Mucosa of descending colon (tissue), 3 donors: ENCODE measurements around the gene GALNT10. TPM values are rescaled to one million over a fixed set of nuclear protein-coding genes. Genes with fewer than 3 reads are reported as not detected.

Experiments used
- ATAC-seq: fragments of 200-7000 bp; cut with Tn5 transposase; one replicate; pipeline ENCODE4 v1.9.1; 2020; ENCODE audit warnings: mild to moderate bottlenecking, moderate library complexity
- DNase-seq, 3 donors: peaks; one replicate each; pipeline ENCODE4 v3.0.0-alpha.2; 2020
- H3K36me3 ChIP-seq: fragments of 200-600 bp; one replicate; pipeline ENCODE4 v1.8.0; 2021; ENCODE audit warnings: low read depth, mild to moderate bottlenecking
- H3K4me1 ChIP-seq: fragments of 200-600 bp; one replicate; pipeline ENCODE4 v1.8.0; 2021; ENCODE audit warnings: low read depth, mild to moderate bottlenecking
- H3K4me3 ChIP-seq: fragments of 200-600 bp; one replicate; pipeline ENCODE4 v1.8.0; 2021; ENCODE audit warnings: mild to moderate bottlenecking
- H3K9me3 ChIP-seq: fragments of 200-600 bp; one replicate; pipeline ENCODE4 v1.8.0; 2021; ENCODE audit warnings: mild to moderate bottlenecking
- CTCF ChIP-seq: fragments of 200-600 bp; IDR thresholded peaks from one replicate; pipeline ENCODE4 v1.8.0; 2022; ENCODE audit warnings: antibody characterized with exemption, mild to moderate bottlenecking
- intact Hi-C, 2 donors: fragments of 100-400 bp; cut with DNase I in 1 of 2; cut with micrococcal nuclease in 1 of 2; formaldehyde crosslinking; loops; one replicate each; pipeline versions ENCODE4 v1.11.0 to v1.11.1; 2022; cut with DNase I, micrococcal nuclease
- total RNA-seq, 3 donors: library from RNA; stranded (reverse); fragmentation: NEBNext Ultra II Directional in 2 of 3; extraction: Animal tissue kit (Norgen Biotek cat#: 25700) in 2 of 3; gene quantifications; one replicate each; pipeline versions ENCODE4 v1.2.1 to v1.2.4, GENCODE V29; 2021 to 2023
- donor health status: DM: no; HTN: no; CAD: no; lungs with moderate emphysema.
- donor health status: DM: no; HTN: no; CAD: no.
- donor health status: DM: no; HTN: yes; CAD: no.

The GALNT10 gene
- total RNA-seq, 3 donors from 2014 or later: 38.5 to 51.5 (median 41.4) TPM

- no peaks in the 10 kb centered on the region for H3K9me3 ChIP-seq
- intact Hi-C loops: no loop called here
- no peak for TF ChIP-seq CTCF
- no peaks in the 10 kb centered on the region for H3K4me1 ChIP-seq
- H3K4me3 ChIP-seq: no peak overlapping the region
- ATAC-seq (no peak), DNase-seq (no peak)
- H3K36me3 ChIP-seq: no peaks in the 10 kb centered on the region
Observed at GRCh38 chr5:154309805-154310204, 119.3 kb downstream of the GALNT10 start.

GRCh38 chr5:154311362-154311761 lies 120.8 kb downstream of the GALNT10 start:
- H3K36me3 ChIP-seq: no peaks in the 10 kb centered on the region
- H3K9me3 ChIP-seq: no peaks in the 10 kb centered on the region
- no peaks in the 10 kb centered on the region for H3K4me1 ChIP-seq
- H3K4me3 ChIP-seq: no peak overlapping the region
- ATAC-seq (no peak), DNase-seq (no peak)
- no peak for TF ChIP-seq CTCF
- intact Hi-C loops: no loop called here

- intact Hi-C loops: no loop called here
Observed at GRCh38 chr5:154312000-154312399, 121.5 kb downstream of the GALNT10 start.

GRCh38 chr5:154312576-154312975 lies 122.0 kb downstream of the GALNT10 start:
- no peaks in the 10 kb centered on the region for H3K36me3 ChIP-seq
- no peak overlapping the region for H3K4me3 ChIP-seq
- ATAC-seq (peak; percentile 74), DNase-seq (peak in 1 of 3 donors; percentile 21)
- intact Hi-C loops: no loop called here
- H3K9me3 ChIP-seq: no peaks in the 10 kb centered on the region
- H3K4me1 ChIP-seq: no peaks in the 10 kb centered on the region
- TF ChIP-seq CTCF: no peak

More at GRCh38 chr5:154312000-154312399, 121.5 kb downstream of the GALNT10 start:
- ATAC-seq: no peak
- no peaks in the 10 kb centered on the region for H3K4me1 ChIP-seq
- H3K36me3 ChIP-seq: no peaks in the 10 kb centered on the region
- DNase-seq: no peak
- no peak for TF ChIP-seq CTCF
- no peaks in the 10 kb centered on the region for H3K9me3 ChIP-seq
- no peak overlapping the region for H3K4me3 ChIP-seq

GRCh38 chr5:154313360-154314017 lies 123.0 kb downstream of the GALNT10 start:
- no peaks in the 10 kb centered on the region for H3K9me3 ChIP-seq
- no peak overlapping the region for H3K4me3 ChIP-seq
- H3K4me1 ChIP-seq: no peaks in the 10 kb centered on the region
- intact Hi-C loops: no loop called here
- DNase-seq (no peak), ATAC-seq (no peak)
- no peaks in the 10 kb centered on the region for H3K36me3 ChIP-seq
- no peak for TF ChIP-seq CTCF

- DNase-seq (no peak), ATAC-seq (no peak)
- no peak overlapping the region for H3K4me3 ChIP-seq
- no peaks in the 10 kb centered on the region for H3K36me3 ChIP-seq
- H3K4me1 ChIP-seq: no peaks in the 10 kb centered on the region
- intact Hi-C loops: no loop called here
- no peaks in the 10 kb centered on the region for H3K9me3 ChIP-seq
- no peak for TF ChIP-seq CTCF
Observed at GRCh38 chr5:154315196-154315595, 124.7 kb downstream of the GALNT10 start.
